PC-3 (cell line): Measurements from ENCODE around the gene CMTM7.

Experiments used
- CTCF ChIP-seq: fragments of 300-600 bp; sonication (generic); conservative IDR thresholded peaks from 2 replicates; pipeline ENCODE4 v1.5.1; 2017; ENCODE audit warnings: antibody characterized with exemption, low read depth, mild to moderate bottlenecking, low read length
- EZH2 ChIP-seq: fragments of 300-600 bp; sonication (generic); IDR thresholded peaks from one replicate; pipeline ENCODE4 v1.6.1; 2017; ENCODE audit warnings: antibody characterized with exemption, mild to moderate bottlenecking, low read length; ENCODE audit not compliant: unreplicated experiment
- EZH2phosphoT487 ChIP-seq: fragments of 300-600 bp; sonication (generic); IDR thresholded peaks from 2 replicates; pipeline ENCODE4 v1.6.1; 2018; ENCODE audit warnings: mild to moderate bottlenecking, antibody characterized with exemption, low read length, borderline replicate concordance

- TF ChIP-seq CTCF (no peak), EZH2 (no peak), EZH2phosphoT487 (no peak)
Observed at GRCh38 chr3:32359766-32360492, 31.7 kb upstream of the CMTM7 start.
